H1 (cell line): ENCODE data around the gene NEDD9. TPM values are rescaled to one million over a fixed set of nuclear protein-coding genes. Genes with fewer than 3 reads are reported as not detected.

Source experiments
- CBX5 ChIP-seq: fragments of 300-800, 300-1000 bp; sonication (generic); IDR thresholded peaks from 2 replicates; pipeline ENCODE4 v1.7.1; 2016; ENCODE audit warnings: antibody characterized with exemption, low read length, low read depth
- RXRA ChIP-seq: IDR thresholded peaks from 2 replicates; pipeline ENCODE4 v1.6.1; 2011; ENCODE audit warnings: low read depth, mild to moderate bottlenecking, low read length, moderate library complexity; ENCODE audit not compliant: insufficient read depth
- SP1 ChIP-seq: IDR thresholded peaks from 2 replicates; pipeline ENCODE4 v1.6.1; 2011; ENCODE audit warnings: low read depth, low read length
- polyA plus RNA-seq, 7 experiments: library from polyadenylated mRNA; depleted of rRNA in 3 of 7; stranded (reverse) in 5 of 7; unstranded in 2 of 7; fragments of >200 nt in 5 of 7; fragments of 200-250 nt in 2 of 7; gene quantifications; 1 replicate in 5 of 7; 2 replicates in 1 of 7; 4 replicates in 1 of 7; pipeline versions ENCODE4 v1.2.1 to v1.2.3, GENCODE V29; 2011 to 2013; ENCODE audit warnings: missing spikeins in 2 of 7, mixed read lengths in 2 of 7
- total RNA-seq: library from RNA; stranded (reverse); fragmentation: NEBNext Ultra II Directional; extraction: Animal tissue kit (Norgen Biotek cat#: 25700); gene quantifications from 2 replicates; pipeline ENCODE4 v1.2.1, GENCODE V29; 2021

NEDD9 gene
- total and polyA plus RNA-seq, 2 of the 8 experiments (the other 6 are each of a cell fraction or from before 2014, with no cell fraction given): 3.6 to 12.0 TPM

DNA sequence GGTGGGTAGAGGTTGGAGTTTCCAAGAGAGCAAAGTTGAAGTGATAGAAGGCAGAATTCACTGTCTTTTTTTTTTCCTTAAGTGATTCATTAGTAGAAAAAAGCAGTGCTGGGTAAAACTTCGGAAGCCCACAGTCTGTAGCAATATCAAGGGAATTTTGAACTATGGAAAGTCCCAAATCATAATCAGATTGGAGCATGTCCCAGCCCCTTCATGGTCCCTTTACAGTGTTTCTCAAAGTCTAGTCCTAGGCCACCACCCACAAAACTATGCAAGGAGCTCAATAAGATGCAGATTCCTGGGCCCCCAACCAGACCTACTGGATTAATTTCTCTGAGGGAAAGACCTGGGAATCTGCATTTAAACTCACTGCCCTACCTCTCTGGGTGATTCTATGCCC lies 22.6 kb downstream of the NEDD9 start (continued):
- TF ChIP-seq RXRA: no peak
- no peak for TF ChIP-seq SP1
- no peak for TF ChIP-seq CBX5
